Heart left ventricle (tissue), 13 donors: Measurements from ENCODE around the gene SCN4B.

ENCODE experiments used
- CTCF ChIP-seq, 12 donors: fragments of 200-600 bp; sonication (generic) in 4 of 12; IDR thresholded peaks; one replicate each; pipeline versions ENCODE4 v1.5.0 to v1.8.0; 2018 to 2022; ENCODE audit warnings: antibody characterized with exemption in 12 of 12, mild to moderate bottlenecking in 5 of 12
- POLR2A ChIP-seq, 2 donors: fragments of 450-650 bp; IDR thresholded peaks; one replicate each; pipeline ENCODE4 v1.6.1; 2017; ENCODE audit warnings: antibody characterized with exemption in 2 of 2, mild to moderate bottlenecking in 2 of 2, moderate library complexity in 2 of 2
- donor health status: ischemic (EF 13 %, LVEDD 7.1; RV severe dilation, severe dysfunction).
- donor health status: DM: no; HTN: yes; CAD: no.
- donor health status: DM: no; HTN: no; CAD: no.
- donor health status: ischemic (EF 25% LVEDD 6.9; RV normal size, moderate dysfunction).
- donor health status: ischemic (EF 25% LVEDD 5.7; RV mildly dilated, moderate dysfunction).
- donor health status: ischemic (EF 35%, LVEDD 5.7; RV mildly dilated, moderate dysfunction).
- donor health status: nonischemic (EF 11% LVEDD 7.7; RV severe dilation, severe dysfunction).
- donor health status: DM: yes; HTN: yes; CAD: no.
- donor health status: PGD.
- donor health status: ischemic (EF 29% LVEDD 5.4; RV normal size, mild dysfunction).
- donor health status: nonischemic (EF 23%, LVEDD 6.1; RV moderate dilation, normal function).

- TF ChIP-seq POLR2A (IDR thresholded peaks at IDR 0.05) = no peak
- TF ChIP-seq CTCF (IDR thresholded peaks at IDR 0.05) = no peak
Observed at GRCh38 chr11:118135051-118135795, 17.4 kb downstream of the SCN4B start.
